Astrocyte (in vitro differentiated cells and primary cell): ENCODE data around the gene MPC1. TPM values are rescaled to one million over a fixed set of nuclear protein-coding genes. Genes with fewer than 3 reads are reported as not detected.
"Not testable (repeated sequence)": the region's sequence is repeated elsewhere in the genome, so short reads cannot be mapped to it uniquely, and the experiment has no call there.

Source experiments
- DNase-seq: peaks from one replicate; pipeline ENCODE4 v3.0.0-alpha.2; 2010; ENCODE audit warnings: low read depth
- FAIRE-seq: peaks from 2 replicates; lab custom pipeline; 2011; peaks lifted over from hg19 to GRCh38; lab: Jason Lieb, UNC
- H2AFZ ChIP-seq: 2 replicates; pipeline ENCODE4 v1.6.0; 2012; ENCODE audit warnings: low read depth, low read length, inconsistent platforms
- H3K27ac ChIP-seq: 2 replicates; pipeline ENCODE4 v1.5.1; 2011; ENCODE audit warnings: low read depth, low read length, inconsistent platforms
- H3K27me3 ChIP-seq: 2 replicates; pipeline ENCODE4 v1.6.0; 2011; ENCODE audit warnings: low read length, inconsistent platforms; ENCODE audit not compliant: insufficient read depth
- H3K36me3 ChIP-seq: 2 replicates; pipeline ENCODE4 v1.5.1; 2011; ENCODE audit warnings: low read length, inconsistent platforms; ENCODE audit not compliant: insufficient read depth
- H3K4me1 ChIP-seq: 2 replicates; pipeline ENCODE4 v1.5.1; 2011; ENCODE audit warnings: low read length, inconsistent platforms; ENCODE audit not compliant: insufficient read depth
- H3K4me2 ChIP-seq: 2 replicates; pipeline ENCODE4 v1.6.0; 2012; ENCODE audit warnings: low read length, inconsistent platforms
- H3K4me3 ChIP-seq: 2 replicates; pipeline ENCODE4 v1.5.1; 2011; ENCODE audit warnings: low read depth, mild to moderate bottlenecking, low read length, inconsistent platforms; ENCODE audit not compliant: insufficient read depth
- H3K79me2 ChIP-seq: 2 replicates; pipeline ENCODE4 v1.6.0; 2012; ENCODE audit warnings: mild to moderate bottlenecking, low read length, inconsistent platforms; ENCODE audit not compliant: insufficient read depth
- H3K9ac ChIP-seq: 2 replicates; pipeline ENCODE4 v1.6.0; 2012; ENCODE audit warnings: mild to moderate bottlenecking, low read length, inconsistent platforms
- H3K9me3 ChIP-seq: 2 replicates; pipeline ENCODE4 v1.5.1; 2012; ENCODE audit warnings: low read depth, mild to moderate bottlenecking, low read length, inconsistent platforms; ENCODE audit not compliant: insufficient read depth
- H4K20me1 ChIP-seq: 2 replicates; pipeline ENCODE4 v1.6.0; 2012; ENCODE audit warnings: low read length, inconsistent platforms; ENCODE audit not compliant: insufficient read depth
- H3K27ac Mint-ChIP-seq: one replicate; pipeline ENCODE4 v1.8.0; 2021; ENCODE audit warnings: mild to moderate bottlenecking, mixed read lengths; ENCODE audit not compliant: unreplicated experiment
- H3K27me3 Mint-ChIP-seq: one replicate; pipeline ENCODE4 v1.8.0; 2021; ENCODE audit warnings: low read depth, mixed read lengths; ENCODE audit not compliant: unreplicated experiment
- H3K36me3 Mint-ChIP-seq: one replicate; pipeline ENCODE4 v1.8.0; 2021; ENCODE audit warnings: low read depth, mixed read lengths; ENCODE audit not compliant: unreplicated experiment
- H3K4me1 Mint-ChIP-seq: one replicate; pipeline ENCODE4 v1.8.0; 2021; ENCODE audit warnings: low read depth, mixed read lengths; ENCODE audit not compliant: unreplicated experiment
- H3K4me3 Mint-ChIP-seq: one replicate; pipeline ENCODE4 v1.8.0; 2021; ENCODE audit warnings: mild to moderate bottlenecking, moderate library complexity, mixed read lengths; ENCODE audit not compliant: unreplicated experiment
- H3K9me3 Mint-ChIP-seq: one replicate; pipeline ENCODE4 v1.8.0; 2021; ENCODE audit warnings: mild to moderate bottlenecking, mixed read lengths; ENCODE audit not compliant: unreplicated experiment
- CTCF ChIP-seq: IDR thresholded peaks from 2 replicates; pipeline ENCODE4 v1.5.1; 2011; ENCODE audit warnings: low read depth, mild to moderate bottlenecking, inconsistent platforms, low read length, moderate library complexity; ENCODE audit not compliant: insufficient read depth
- EZH2 ChIP-seq: IDR thresholded peaks from 2 replicates; pipeline ENCODE4 v1.6.1; 2012; ENCODE audit warnings: mild to moderate bottlenecking, low read length, inconsistent platforms; ENCODE audit not compliant: insufficient read depth
- total RNA-seq: library from RNA; stranded (reverse); gene quantifications from 2 replicates; pipeline ENCODE4 v1.2.1, GENCODE V29; 2021

Gene MPC1
- total RNA-seq, 1 donor from 2014 or later: 47.4 TPM

- H3K27me3 Mint-ChIP-seq: no peaks in the 10 kb centered on the region
- no peak overlapping the region for H2AFZ ChIP-seq
- peak overlapping the region; percentile 34 for H3K9ac ChIP-seq
- no peak for FAIRE-seq
- H3K27ac Mint-ChIP-seq: peak overlapping the region; percentile 54
- no peaks in the 10 kb centered on the region for H3K9me3 Mint-ChIP-seq
- no peaks in the 10 kb centered on the region for H3K9me3 ChIP-seq
- peak overlapping the region; percentile 19 for H3K27ac ChIP-seq
- peaks cover 13% of the 10 kb centered on the region for H3K4me1 ChIP-seq
- TF ChIP-seq CTCF (no peak), EZH2 (no peak)
- peaks cover 29% of the 10 kb centered on the region for H3K4me1 Mint-ChIP-seq
- peak overlapping the region; percentile 22 for H3K4me3 ChIP-seq
- no peaks in the 10 kb centered on the region for H3K27me3 ChIP-seq
- peak overlapping the region; percentile 72 for H3K4me2 ChIP-seq
- no peaks in the 10 kb centered on the region for H3K36me3 ChIP-seq
- peaks cover 17% of the 10 kb centered on the region for H3K36me3 Mint-ChIP-seq
- DNase-seq: peak; percentile 44
- peak overlapping the region; percentile 23 for H3K4me3 Mint-ChIP-seq
- H3K79me2 ChIP-seq: no peaks in the 10 kb centered on the region
- no peaks in the 10 kb centered on the region for H4K20me1 ChIP-seq
These were observed 16.9 kb downstream of the MPC1 start for GRCh38 chr6:166365806-166366205.

GRCh38 chr6:166365221-166365620 lies 17.5 kb downstream of the MPC1 start:
- H3K4me2 ChIP-seq: peak overlapping the region; percentile 72
- H3K79me2 ChIP-seq: no peaks in the 10 kb centered on the region
- peak overlapping the region; percentile 22 for H3K4me3 ChIP-seq
- peaks cover 17% of the 10 kb centered on the region for H3K4me1 ChIP-seq
- no peaks in the 10 kb centered on the region for H4K20me1 ChIP-seq
- H2AFZ ChIP-seq: no peak overlapping the region
- peak overlapping the region; percentile 34 for H3K9ac ChIP-seq
- peak; percentile 74 for DNase-seq
- no peaks in the 10 kb centered on the region for H3K27me3 Mint-ChIP-seq
- H3K27ac ChIP-seq: peak overlapping the region; percentile 46
- no peaks in the 10 kb centered on the region for H3K9me3 ChIP-seq
- H3K4me1 Mint-ChIP-seq: peaks cover 34% of the 10 kb centered on the region
- H3K9me3 Mint-ChIP-seq: no peaks in the 10 kb centered on the region
- no peaks in the 10 kb centered on the region for H3K36me3 ChIP-seq
- H3K4me3 Mint-ChIP-seq: peak overlapping the region; percentile 8
- H3K36me3 Mint-ChIP-seq: peaks cover 17% of the 10 kb centered on the region
- H3K27ac Mint-ChIP-seq: peak overlapping the region; percentile 54
- no peak for TF ChIP-seq EZH2
- TF ChIP-seq CTCF: no peak
- H3K27me3 ChIP-seq: no peaks in the 10 kb centered on the region
- peak; percentile 59 for FAIRE-seq

GRCh38 chr6:166364456-166364855 lies 18.3 kb downstream of the MPC1 start:
- Mint-ChIP-seq H3K36me3 (peaks cover 17% of the 10 kb centered on the region), H3K27ac (peak overlapping the region; percentile 42), H3K4me1 (peaks cover 39% of the 10 kb centered on the region), H3K9me3 (peaks cover 1% of the 10 kb centered on the region), H3K27me3 (no peaks in the 10 kb centered on the region), H3K4me3 (no peak overlapping the region)
- Histone ChIP-seq H4K20me1 (no peaks in the 10 kb centered on the region), H3K36me3 (no peaks in the 10 kb centered on the region), H3K27me3 (no peaks in the 10 kb centered on the region), H3K27ac (no peak overlapping the region), H2AFZ (no peak overlapping the region), H3K9ac (no peak overlapping the region), H3K4me3 (no peak overlapping the region), H3K9me3 (no peaks in the 10 kb centered on the region), H3K79me2 (no peaks in the 10 kb centered on the region), H3K4me2 (peak overlapping the region; percentile 72), H3K4me1 (peaks cover 17% of the 10 kb centered on the region)
- TF ChIP-seq CTCF (no peak), EZH2 (no peak)
- no peak for FAIRE-seq
- DNase-seq: no peak

- Mint-ChIP-seq H3K36me3 (peaks cover 12% of the 10 kb centered on the region), H3K4me1 (peaks cover 39% of the 10 kb centered on the region)
- not testable (repeated sequence) for H3K4me3 Mint-ChIP-seq, H3K27ac Mint-ChIP-seq, H4K20me1 ChIP-seq, H3K9ac ChIP-seq, H3K27me3 ChIP-seq, H3K27ac ChIP-seq, H3K79me2 ChIP-seq, H3K4me2 ChIP-seq, DNase-seq, H3K9me3 ChIP-seq, H3K27me3 Mint-ChIP-seq, H3K4me3 ChIP-seq, H3K36me3 ChIP-seq, FAIRE-seq, H3K9me3 Mint-ChIP-seq, H2AFZ ChIP-seq
- H3K4me1 ChIP-seq: peaks cover 17% of the 10 kb centered on the region
These were observed 20.3 kb downstream of the MPC1 start for GRCh38 chr6:166362427-166362826.
